IMR-90 (cell line): ENCODE measurements around the gene OR7G3. TPM values are rescaled to one million over a fixed set of nuclear protein-coding genes. Genes with fewer than 3 reads are reported as not detected.

Source experiments
- ATAC-seq: fragments of 200-7000 bp; cut with Tn5 transposase; 2 replicates; pipeline ENCODE4 v1.9.1; 2020; ENCODE audit warnings: low read depth, mild to moderate bottlenecking, moderate library complexity
- BruUV-seq: library from RNA; stranded (reverse); fragments of 400-500 nt; replicated peaks from 2 replicates; lab custom pipeline; 2021; lab: Mats Ljungman, UMichigan
- CTCF ChIA-PET: fragments of 300-600 bp; formaldehyde crosslinking; extraction: SDS; loops from one replicate; lab custom pipeline; 2021; ENCODE audit warnings: antibody characterized with exemption; lab: Yijun Ruan, JAX
- POLR2A ChIA-PET: fragments of 300-600 bp; sonication (Branson Sonifier 250); formaldehyde crosslinking; loops from one replicate; lab custom pipeline; 2022; ENCODE audit warnings: antibody characterized with exemption; ENCODE audit not compliant: unreplicated experiment; lab: Charles Lee
- DNase-seq: peaks from one replicate; pipeline ENCODE4 v3.0.0; 2013
- H2AFZ ChIP-seq: replicated peaks from 2 replicates; pipeline ENCODE3; 2013; ENCODE audit warnings: low read length, mild to moderate bottlenecking; ENCODE audit not compliant: poor library complexity
- H2AK5ac ChIP-seq: 2 replicates; pipeline ENCODE4 v1.6.1; 2013; ENCODE audit warnings: low read depth, low read length, inconsistent platforms
- H2AK9ac ChIP-seq: replicated peaks from 2 replicates; pipeline ENCODE3; 2013; ENCODE audit warnings: mild to moderate bottlenecking, low read depth, low read length, moderate library complexity; ENCODE audit not compliant: poor library complexity
- H2BK120ac ChIP-seq: 2 replicates; pipeline ENCODE4 v1.6.1; 2013; ENCODE audit warnings: low read depth, low read length, inconsistent platforms
- H2BK15ac ChIP-seq: 3 replicates; pipeline ENCODE4 v1.6.1; 2013; ENCODE audit warnings: low read depth, low read length, inconsistent platforms
- H2BK20ac ChIP-seq: 2 replicates; pipeline ENCODE4 v1.6.1; 2013; ENCODE audit warnings: low read depth, mild to moderate bottlenecking, inconsistent platforms, low read length, moderate library complexity
- H2BK5ac ChIP-seq: 2 replicates; pipeline ENCODE4 v1.6.1; 2013; ENCODE audit warnings: mild to moderate bottlenecking, low read depth, low read length, inconsistent platforms; ENCODE audit not compliant: poor library complexity, severe bottlenecking
- H3K14ac ChIP-seq: replicated peaks from 2 replicates; pipeline ENCODE4 v1.6.1; 2013; ENCODE audit warnings: low read depth, low read length, inconsistent platforms
- H3K18ac ChIP-seq: 2 replicates; pipeline ENCODE4 v1.6.1; 2013; ENCODE audit warnings: low read depth, low read length, control low read depth
- H3K23ac ChIP-seq: 2 replicates; pipeline ENCODE4 v1.6.1; 2013; ENCODE audit warnings: low read depth, low read length, inconsistent platforms
- H3K27ac ChIP-seq: 2 replicates; pipeline ENCODE4 v1.5.1; 2013; ENCODE audit warnings: mild to moderate bottlenecking, control low read depth, low read length; ENCODE audit not compliant: insufficient read depth
- H3K27me3 ChIP-seq: 2 replicates; pipeline ENCODE4 v1.6.1; 2013; ENCODE audit warnings: low read length; ENCODE audit not compliant: control insufficient read depth, insufficient read depth
- H3K36me3 ChIP-seq: 2 replicates; pipeline ENCODE4 v1.6.1; 2013; ENCODE audit warnings: low read length, mixed read lengths; ENCODE audit not compliant: control insufficient read depth, insufficient read depth
- H3K4ac ChIP-seq: 2 replicates; pipeline ENCODE4 v1.6.1; 2013; ENCODE audit warnings: low read depth, low read length, inconsistent platforms
- H3K4me1 ChIP-seq: 2 replicates; pipeline ENCODE4 v1.6.1; 2013; ENCODE audit warnings: low read length, mixed read lengths; ENCODE audit not compliant: control insufficient read depth, insufficient read depth
- H3K4me2 ChIP-seq: 2 replicates; pipeline ENCODE4 v1.6.1; 2013; ENCODE audit warnings: low read depth, mild to moderate bottlenecking, control low read depth, low read length, moderate library complexity
- H3K4me3 ChIP-seq: 2 replicates; pipeline ENCODE4 v1.5.1; 2013; ENCODE audit warnings: low read depth, mild to moderate bottlenecking, control low read depth, low read length, moderate library complexity; ENCODE audit not compliant: insufficient read depth
- H3K56ac ChIP-seq: 2 replicates; pipeline ENCODE4 v1.6.1; 2013; ENCODE audit warnings: low read length, inconsistent platforms; ENCODE audit not compliant: insufficient read depth; ENCODE audit errors: extremely low read depth
- H3K79me1 ChIP-seq, 2 experiments: 2 replicates each; pipeline ENCODE4 v1.6.1; 2013; ENCODE audit warnings: low read length in 2 of 2, inconsistent platforms in 1 of 2, low read depth in 1 of 2
- H3K9ac ChIP-seq: 2 replicates; pipeline ENCODE4 v1.6.1; 2013; ENCODE audit warnings: low read depth, low read length, control low read depth
- H3K9me1 ChIP-seq: 2 replicates; pipeline ENCODE4 v1.6.1; 2013; ENCODE audit warnings: low read length, inconsistent platforms; ENCODE audit not compliant: insufficient read depth
- H3K9me3 ChIP-seq: 2 replicates; pipeline ENCODE4 v1.6.1; 2013; ENCODE audit warnings: low read length; ENCODE audit not compliant: control insufficient read depth, insufficient read depth
- H4K20me1 ChIP-seq: 2 replicates; pipeline ENCODE4 v1.6.1; 2013; ENCODE audit warnings: low read length, inconsistent platforms; ENCODE audit not compliant: insufficient read depth
- H4K5ac ChIP-seq: 2 replicates; pipeline ENCODE4 v1.6.1; 2013; ENCODE audit warnings: mild to moderate bottlenecking, low read depth, low read length, control low read depth
- H4K8ac ChIP-seq, 2 experiments: 2 replicates each; pipeline ENCODE4 v1.6.1; 2013; ENCODE audit warnings: low read depth in 2 of 2, low read length in 2 of 2, control low read depth in 1 of 2, inconsistent platforms in 1 of 2
- H4K91ac ChIP-seq: 2 replicates; pipeline ENCODE4 v1.6.1; 2013; ENCODE audit warnings: low read depth, low read length, inconsistent platforms; ENCODE audit not compliant: insufficient read depth
- BHLHE40 ChIP-seq: fragments of 150-350 bp; IDR thresholded peaks from 2 replicates; pipeline ENCODE4 v1.6.1; 2016; ENCODE audit warnings: mild to moderate bottlenecking, low read depth, low read length
- CEBPB ChIP-seq: IDR thresholded peaks from 2 replicates; pipeline ENCODE4 v1.6.1; 2012; ENCODE audit warnings: low read depth, low read length, improper control_type of control experiment
- CTCF ChIP-seq: conservative IDR thresholded peaks from 2 replicates; pipeline ENCODE4 v1.5.1; 2012; ENCODE audit warnings: mild to moderate bottlenecking, low read depth, low read length, improper control_type of control experiment
- FOS ChIP-seq: fragments of 150-350 bp; IDR thresholded peaks from 2 replicates; pipeline ENCODE4 v1.6.1; 2016; ENCODE audit warnings: low read depth, low read length
- MAFK ChIP-seq: IDR thresholded peaks from 2 replicates; pipeline ENCODE4 v1.6.1; 2012; ENCODE audit warnings: low read depth, low read length, improper control_type of control experiment
- MAZ ChIP-seq: IDR thresholded peaks from 2 replicates; pipeline ENCODE4 v1.6.1; 2012; ENCODE audit warnings: low read depth, mild to moderate bottlenecking, low read length, improper control_type of control experiment, moderate library complexity, borderline replicate concordance
- MXI1 ChIP-seq: IDR thresholded peaks from 2 replicates; pipeline ENCODE4 v1.6.1; 2012; ENCODE audit warnings: low read depth, mild to moderate bottlenecking, low read length, moderate library complexity, borderline replicate concordance
- RAD21 ChIP-seq: IDR thresholded peaks from 2 replicates; pipeline ENCODE4 v1.6.1; 2012; ENCODE audit warnings: low read length, improper control_type of control experiment
- RCOR1 ChIP-seq: IDR thresholded peaks from 2 replicates; pipeline ENCODE4 v1.6.1; 2012; ENCODE audit warnings: mild to moderate bottlenecking, low read length, improper control_type of control experiment; ENCODE audit not compliant: insufficient replicate concordance
- SMC3 ChIP-seq: fragments of 150-350 bp; IDR thresholded peaks from 2 replicates; pipeline ENCODE4 v1.6.1; 2016; ENCODE audit warnings: low read depth, mild to moderate bottlenecking, antibody characterized with exemption, low read length, moderate library complexity
- WGBS, 2 experiments: methylation state at CpG; one replicate each; pipeline versions ENCODE4 v1.1.5 to v1.1.7; 2013; ENCODE audit warnings: missing lambda C conversion rate in 2 of 2; ENCODE audit not compliant: insufficient read length in 1 of 2; ENCODE audit errors: extremely low coverage in 2 of 2; 5-methylcytosine and 5-hydroxymethylcytosine counted together
- dilution Hi-C: fragments of 300-500 bp; cut with HindIII; formaldehyde crosslinking; loops from one replicate; pipeline ENCODE4 v1.14.3; 2018; ENCODE audit warnings: low sequenced_read_pairs; ENCODE audit not compliant: unreplicated experiment
- in situ Hi-C: fragments of 300-500 bp; cut with MboI; formaldehyde crosslinking; loops from 3 replicates; pipeline ENCODE4 v1.14.3; 2019; ENCODE audit warnings: low sequenced_read_pairs, inconsistent platforms, mixed read lengths
- intact Hi-C: fragments of 100-400 bp; cut with micrococcal nuclease; formaldehyde crosslinking; loops from 2 replicates; pipeline ENCODE4 v1.10.0; 2022
- polyA plus RNA-seq, 3 experiments: library from polyadenylated mRNA; depleted of rRNA; stranded (reverse); fragments of >200 nt; gene quantifications; 2 replicates each; pipeline ENCODE4 v1.2.3, GENCODE V29; 2012; ENCODE audit warnings: low replicate concordance in 1 of 3
- total RNA-seq: library from RNA; depleted of rRNA; stranded (reverse); fragments of >200 nt; gene quantifications from 2 replicates; pipeline ENCODE4 v1.2.3, GENCODE V29; 2012

Gene OR7G3
- total and polyA plus RNA-seq, 2 of the 4 experiments (the other 2 are of a cell fraction): not detected

DNA sequence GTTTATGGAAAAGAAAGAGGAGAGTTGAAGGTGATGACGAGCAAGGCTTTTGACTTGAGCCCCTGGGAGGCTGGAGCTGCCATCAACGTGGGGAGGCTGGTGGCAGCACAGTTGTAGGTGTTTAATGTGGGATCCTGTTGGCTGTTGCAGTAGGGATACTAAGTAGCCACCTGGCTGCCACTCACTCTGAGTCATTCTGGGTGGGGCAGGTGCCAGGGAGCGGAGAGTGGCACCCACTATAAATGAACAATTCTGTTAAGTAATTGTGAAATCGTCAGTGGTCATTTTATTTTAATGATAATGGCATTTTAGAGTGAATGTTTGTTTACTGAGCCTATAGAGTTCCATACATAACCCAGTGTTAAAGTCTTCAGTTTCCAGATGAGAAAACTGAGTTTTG is 23.2 kb upstream of the OR7G3 start:
- Histone ChIP-seq H3K9me3 (peaks cover 49% of the 10 kb centered on the region), H3K4ac (no peak overlapping the region), H2BK20ac (no peak overlapping the region), H3K36me3 (peaks cover 34% of the 10 kb centered on the region), H3K23ac (no peak overlapping the region), H3K9me1 (no peaks in the 10 kb centered on the region), H3K14ac (no peak overlapping the region), H3K9ac (no peak overlapping the region), H2AK5ac (no peak overlapping the region), H4K20me1 (peaks cover 21% of the 10 kb centered on the region), H3K27ac (no peak overlapping the region), H3K18ac (no peak overlapping the region), H3K27me3 (no peaks in the 10 kb centered on the region), H3K4me2 (no peak overlapping the region), H2BK120ac (no peak overlapping the region), H4K5ac (no peak overlapping the region), H3K79me1 (peaks cover 12 to 18% of the 10 kb centered on the region in 2 experiments), H2BK5ac (no peak overlapping the region), H3K56ac (no peak overlapping the region), H4K8ac (no peak overlapping the region), H2BK15ac (no peak overlapping the region), H2AK9ac (no peak overlapping the region), H3K4me1 (no peaks in the 10 kb centered on the region), H3K4me3 (no peak overlapping the region), H4K91ac (no peak overlapping the region), H2AFZ (no peak overlapping the region)
- DNase-seq (no peak), ATAC-seq (no peak)
- dilution Hi-C loops: no loop called here
- no TSS peak for BruUV-seq
- ChIA-PET CTCF (no interaction called here), POLR2A (no interaction called here)
- in situ Hi-C loops: loop anchor here (25.0 kb wide), 1 partner anchor 912 kb away; no protein-coding TSS in a partner anchor
- WGBS, 2 experiments: 100% methylated on average over 1 of the region's 4 CpGs; no CpG with 5 or more reads in 1 of the 2 experiments
- no peak for TF ChIP-seq FOS
- no peak for TF ChIP-seq MAFK
- no peak for TF ChIP-seq RCOR1
- TF ChIP-seq SMC3: no peak
- no peak for TF ChIP-seq CEBPB
- TF ChIP-seq MXI1: no peak
- TF ChIP-seq BHLHE40: no peak
- no peak for TF ChIP-seq RAD21
- no peak for TF ChIP-seq CTCF
- no peak for TF ChIP-seq MAZ
- intact Hi-C loops: no loop called here
